GM11168 (cell line): ENCODE results near the gene SGSM1.

Experiments
- in situ Hi-C: fragments of 300-500 bp; cut with MboI; formaldehyde crosslinking; loops from one replicate; pipeline ENCODE4 v1.12.0; 2022; ENCODE audit warnings: low sequenced_read_pairs; ENCODE audit not compliant: unreplicated experiment

The SGSM1 gene

DNA sequence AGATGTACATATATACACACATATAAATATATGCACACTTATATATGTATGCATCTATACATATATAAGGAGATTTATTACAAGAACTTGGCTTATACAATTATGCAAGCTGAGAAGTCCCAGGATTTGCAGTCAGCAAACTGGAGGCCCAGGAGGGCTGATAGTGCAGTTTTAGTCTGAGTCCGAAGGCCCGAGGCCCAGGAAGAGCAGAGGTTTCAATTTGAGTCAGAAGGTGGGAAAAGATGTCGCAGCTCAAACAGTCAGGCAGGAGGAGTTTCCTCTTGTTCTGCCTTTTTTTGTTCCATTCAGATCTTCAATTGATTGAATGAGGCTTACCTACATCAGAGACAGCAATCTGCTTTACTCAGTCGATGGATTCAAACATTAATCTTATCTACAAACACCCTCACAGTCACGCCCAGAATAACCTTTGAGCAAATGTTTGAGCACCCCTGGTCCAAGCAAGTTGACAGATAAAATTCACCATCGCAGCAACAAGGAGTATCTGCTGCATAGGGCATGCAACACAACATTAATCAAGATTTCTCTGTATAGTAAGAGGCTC, 4.0 kb upstream of the SGSM1 start:
- in situ Hi-C loops, result no loop called here

DNA sequence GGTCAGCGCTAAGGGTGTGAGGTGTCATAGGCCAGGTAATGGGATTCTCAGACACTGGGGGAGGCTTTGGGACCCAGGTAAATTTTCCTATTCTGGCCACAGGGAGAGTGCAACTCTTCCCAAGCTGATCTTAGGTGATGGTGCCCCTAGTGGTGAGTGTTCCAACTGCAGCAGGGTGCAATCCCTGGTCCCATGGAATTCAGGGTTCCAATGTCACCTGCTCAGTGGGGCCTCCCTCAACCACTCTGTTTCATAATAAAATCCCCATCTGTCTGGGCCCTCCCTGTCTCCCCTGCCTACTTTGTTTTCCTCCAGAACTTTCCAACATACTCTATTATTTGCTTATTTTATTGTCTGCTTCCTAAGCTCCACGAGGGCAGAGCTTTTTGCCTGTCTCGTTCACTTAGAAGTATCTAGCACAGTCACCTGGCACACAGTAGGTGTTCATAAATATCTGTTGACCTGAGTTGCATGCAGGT, 2.9 kb upstream of the SGSM1 start:
- in situ Hi-C loops, result no loop called here

DNA sequence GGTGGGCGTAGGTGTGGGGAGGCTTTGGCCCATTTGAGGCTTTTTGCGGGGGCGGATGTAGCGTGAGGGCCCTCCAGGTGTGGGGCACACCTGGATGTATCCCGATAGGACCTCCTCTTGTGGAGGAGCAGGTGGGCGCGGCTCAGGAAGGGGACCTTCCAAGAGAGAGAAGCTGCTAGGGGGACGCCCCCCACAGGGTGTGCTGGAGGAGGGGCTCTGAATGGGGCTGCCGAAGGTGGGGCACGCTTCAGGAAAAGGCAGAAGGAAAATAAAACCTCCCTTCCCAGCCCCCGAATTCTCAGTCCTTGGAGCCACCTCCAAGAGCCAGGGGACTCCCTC, 621 bp downstream of the SGSM1 start:
- in situ Hi-C loops, result no loop called here

DNA sequence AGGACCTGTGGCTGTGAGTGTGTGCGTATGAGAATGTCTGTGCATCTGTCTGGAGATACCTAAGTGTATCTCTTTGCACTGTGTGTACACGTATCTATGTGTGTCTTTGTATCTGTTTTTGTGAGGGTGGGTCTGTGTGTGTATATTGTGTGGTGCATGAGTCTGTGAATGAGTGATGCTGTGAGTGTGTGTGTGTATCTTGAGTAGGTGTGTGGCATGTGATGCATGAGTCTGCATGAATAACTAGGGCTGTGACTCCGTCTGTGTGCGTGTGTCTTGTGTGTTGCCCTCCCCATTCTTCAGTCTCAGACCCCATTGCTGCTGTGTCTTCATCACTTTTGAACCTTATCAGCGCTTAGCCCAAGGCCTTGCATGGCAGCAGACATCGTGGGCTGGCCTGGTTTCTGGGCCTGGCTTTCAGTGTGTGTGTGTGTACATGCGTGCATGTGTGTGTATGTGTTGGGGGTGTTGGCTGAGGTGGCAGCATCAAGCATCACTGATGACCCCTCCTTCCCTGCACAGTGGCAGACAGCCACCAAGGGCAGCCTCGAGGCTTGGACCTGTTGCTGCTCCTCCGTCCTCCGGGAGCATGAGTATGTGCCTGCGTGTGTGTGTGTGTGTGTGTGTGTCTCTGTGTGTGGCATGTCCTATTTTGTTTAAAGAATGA, 1.4 kb downstream of the SGSM1 start:
- in situ Hi-C loops, result no loop called here

DNA sequence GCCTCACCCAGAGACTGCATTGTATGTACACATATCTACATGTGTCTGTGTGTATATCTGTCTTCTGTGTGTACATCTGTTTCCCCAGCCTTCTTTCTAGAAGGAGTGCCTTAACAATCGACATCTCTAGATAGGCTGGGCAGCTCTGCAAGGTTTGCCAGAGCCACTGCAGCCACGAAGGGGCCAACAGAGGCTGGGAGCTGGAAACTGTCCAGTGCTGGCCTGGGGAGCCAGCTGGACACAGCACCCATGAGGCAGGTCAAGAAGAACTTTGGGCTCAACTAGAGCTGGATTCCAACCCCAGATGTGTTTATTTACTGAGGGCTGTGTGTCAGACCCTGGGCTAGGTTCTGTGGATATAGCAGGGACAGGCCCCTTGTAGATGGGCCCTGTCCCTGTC, 3.3 kb downstream of the SGSM1 start:
- in situ Hi-C loops, result no loop called here

DNA sequence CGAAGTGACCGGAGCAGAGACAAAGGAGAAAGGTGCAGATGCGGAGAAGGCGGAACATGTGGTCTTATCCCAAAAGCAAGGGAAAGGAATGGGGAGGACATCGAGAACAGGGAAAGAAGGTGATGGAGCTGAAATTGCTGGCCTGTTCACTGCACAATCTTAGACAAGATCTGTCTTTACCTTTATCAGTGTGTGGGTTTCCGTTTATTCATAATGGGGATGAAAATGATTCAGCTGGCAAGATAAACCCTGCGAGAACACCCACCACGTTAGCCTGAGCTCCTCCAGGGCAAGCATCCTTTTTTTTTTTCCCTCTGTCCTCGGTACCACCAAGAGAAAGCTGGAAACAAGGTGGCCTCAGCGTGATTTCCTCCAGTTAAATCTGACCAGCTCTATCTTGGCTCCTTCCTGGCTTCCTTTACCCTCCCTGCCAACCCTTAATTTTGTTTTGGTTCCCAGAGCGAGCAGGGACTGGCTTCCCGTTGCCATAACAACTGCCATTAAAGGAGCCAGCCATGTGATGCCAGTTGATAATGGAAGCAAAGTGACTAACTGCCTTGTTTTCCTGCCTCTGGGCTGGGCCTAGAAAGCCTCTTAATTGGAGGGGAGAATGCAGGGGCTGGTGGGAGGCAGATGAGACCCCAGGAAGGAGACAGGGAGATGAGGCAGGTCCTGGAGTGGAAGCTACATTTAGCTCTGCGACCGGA, 4.2 kb downstream of the SGSM1 start:
- in situ Hi-C loops, result no loop called here

DNA sequence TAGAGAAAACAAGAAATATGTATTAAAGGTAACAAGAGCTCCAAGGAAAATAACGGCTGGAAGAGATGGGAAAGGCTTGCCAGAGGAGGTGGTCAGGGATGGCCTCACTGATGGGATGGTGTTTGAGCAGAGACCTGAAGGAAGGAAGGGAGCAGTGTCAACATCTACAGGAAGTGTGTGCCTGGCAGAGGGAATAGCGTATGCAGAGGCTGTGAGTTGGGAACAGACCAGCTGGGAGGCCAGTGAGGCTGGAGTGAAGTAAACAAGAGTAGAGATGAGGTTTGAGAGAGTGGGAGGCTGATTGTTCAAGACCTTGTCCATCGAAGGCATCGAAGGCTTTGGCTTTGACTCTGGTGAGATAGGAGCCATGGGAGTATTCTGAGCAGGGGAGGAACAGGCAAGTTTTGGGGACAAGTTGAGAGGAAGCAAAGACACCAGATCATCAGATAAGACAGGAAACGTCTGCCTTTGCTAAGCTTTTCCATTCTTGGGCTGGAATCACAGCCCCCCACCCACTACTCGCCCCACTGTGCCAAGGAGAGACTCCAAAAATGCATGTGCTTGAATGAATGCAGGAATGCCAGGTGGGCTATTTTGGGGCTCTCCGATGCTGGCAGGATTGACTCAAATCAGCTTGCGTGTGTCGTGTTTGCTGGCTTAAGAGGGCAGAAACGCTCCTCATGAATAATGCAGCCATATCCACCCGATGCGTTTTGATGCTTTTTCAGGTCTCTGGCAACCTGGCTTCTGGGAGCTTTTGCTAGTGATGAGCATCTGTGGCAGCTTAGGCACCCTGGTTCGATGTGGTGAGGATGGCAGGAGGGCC, 7.2 kb downstream of the SGSM1 start:
- in situ Hi-C loops, result no loop called here

DNA sequence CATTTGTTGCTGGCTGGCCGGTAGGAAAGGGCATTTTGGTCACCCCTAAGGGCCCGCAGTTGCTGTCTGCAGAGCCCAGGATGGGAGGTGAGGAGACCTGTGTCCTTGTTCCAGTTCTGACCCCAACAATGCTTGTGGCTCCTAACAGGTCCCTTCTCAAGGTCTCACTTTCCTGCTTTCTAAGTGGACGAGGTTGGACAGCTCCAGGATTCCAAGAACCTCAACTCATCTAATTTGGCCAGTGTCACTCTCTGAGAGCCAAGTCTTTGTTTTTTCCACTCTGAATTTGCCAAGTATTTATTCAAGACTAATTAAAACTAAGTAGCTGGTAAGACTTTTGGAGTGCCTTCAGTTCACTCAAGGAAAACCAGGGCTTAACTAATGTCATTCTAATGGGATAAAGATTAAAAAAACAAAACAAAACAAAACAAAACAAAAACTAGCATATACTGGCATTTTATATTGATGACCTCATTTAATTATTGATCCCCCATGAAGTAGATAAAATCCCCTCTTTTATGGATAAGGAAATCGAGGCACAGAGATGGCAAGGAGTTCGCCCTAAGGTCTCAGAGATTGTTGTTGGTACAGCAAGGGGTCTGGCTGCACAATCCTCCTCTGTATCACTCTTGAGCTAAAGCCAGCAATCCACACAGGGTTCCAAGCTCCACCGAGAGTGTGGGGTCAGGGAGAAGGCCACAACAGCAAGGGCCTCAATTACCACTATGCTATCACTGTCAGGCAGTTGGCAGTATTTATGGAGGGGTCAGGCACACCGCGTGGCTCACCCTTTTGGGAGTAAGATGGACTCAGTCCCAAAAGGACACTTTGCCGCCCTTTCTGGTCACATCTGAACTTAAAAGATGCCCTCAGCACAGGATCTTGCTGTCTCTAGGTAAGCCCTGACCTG, 8.1 kb downstream of the SGSM1 start:
- in situ Hi-C loops, result no loop called here

DNA sequence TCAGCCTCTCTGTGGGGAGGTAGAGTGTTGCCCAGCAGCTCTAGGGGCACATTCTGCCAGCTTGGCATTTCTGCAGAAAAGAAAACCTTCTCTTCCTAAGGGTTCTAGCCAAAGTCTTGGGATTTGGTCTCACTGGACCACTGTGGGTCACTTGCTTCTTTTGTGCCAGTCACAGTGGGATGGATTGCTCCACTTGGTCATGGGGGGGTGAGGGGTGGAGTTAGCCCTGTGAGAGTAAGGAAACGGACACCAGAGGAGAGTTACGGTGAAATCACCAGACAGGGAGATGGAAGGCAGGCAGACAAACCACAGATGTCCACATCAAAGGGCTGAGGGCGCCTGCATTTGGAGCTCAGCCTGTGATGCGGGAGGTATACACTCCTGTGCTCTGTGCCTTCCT, 10.8 kb downstream of the SGSM1 start:
- in situ Hi-C loops, result no loop called here

DNA sequence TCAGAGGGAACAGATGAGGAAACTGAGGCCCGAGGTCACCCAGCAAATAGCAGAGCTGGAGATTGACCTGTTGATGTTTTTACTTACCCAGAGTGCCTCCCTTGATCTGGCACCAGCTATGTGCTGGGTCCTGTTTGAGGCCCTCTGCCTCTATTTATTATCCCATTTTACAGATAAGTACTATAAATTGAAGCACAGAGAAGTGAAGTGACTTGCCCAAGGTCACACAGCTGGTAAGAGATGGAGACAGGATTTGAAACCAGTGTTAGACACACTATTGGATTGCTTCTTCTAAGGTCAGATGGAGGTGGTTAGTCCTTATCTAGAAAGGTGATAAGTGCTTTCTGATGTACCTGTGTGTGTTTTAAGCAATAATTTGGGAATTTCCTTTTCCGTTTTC, 13.5 kb downstream of the SGSM1 start:
- in situ Hi-C loops, result no loop called here

DNA sequence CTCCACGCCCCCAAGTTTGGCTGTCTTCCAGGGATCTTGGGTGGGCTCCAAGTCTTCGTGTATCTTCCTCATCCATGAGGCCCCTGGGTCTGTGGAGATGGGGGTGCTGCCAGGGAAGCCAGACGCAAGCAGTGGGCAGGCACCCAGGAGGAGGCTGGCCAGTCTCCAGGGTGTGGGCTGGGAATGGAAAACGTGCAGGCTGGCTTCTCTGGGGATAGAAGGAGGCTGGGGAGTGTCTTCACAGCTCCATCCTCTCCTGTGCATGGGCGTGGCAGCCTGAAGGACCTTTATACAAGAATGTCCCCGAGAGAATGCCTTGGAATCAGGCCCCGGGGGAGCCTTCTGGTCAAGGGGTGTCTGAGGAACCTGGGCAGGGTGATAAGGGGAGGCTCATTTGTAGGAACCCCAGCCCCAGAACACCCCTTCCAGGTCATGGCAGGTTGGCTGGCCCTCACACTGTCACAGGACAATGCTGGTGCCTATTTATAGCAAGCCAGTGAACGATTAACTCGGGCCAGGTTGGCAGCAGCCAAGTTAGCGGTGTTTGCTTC, 14.0 kb downstream of the SGSM1 start:
- in situ Hi-C loops, result no loop called here

DNA sequence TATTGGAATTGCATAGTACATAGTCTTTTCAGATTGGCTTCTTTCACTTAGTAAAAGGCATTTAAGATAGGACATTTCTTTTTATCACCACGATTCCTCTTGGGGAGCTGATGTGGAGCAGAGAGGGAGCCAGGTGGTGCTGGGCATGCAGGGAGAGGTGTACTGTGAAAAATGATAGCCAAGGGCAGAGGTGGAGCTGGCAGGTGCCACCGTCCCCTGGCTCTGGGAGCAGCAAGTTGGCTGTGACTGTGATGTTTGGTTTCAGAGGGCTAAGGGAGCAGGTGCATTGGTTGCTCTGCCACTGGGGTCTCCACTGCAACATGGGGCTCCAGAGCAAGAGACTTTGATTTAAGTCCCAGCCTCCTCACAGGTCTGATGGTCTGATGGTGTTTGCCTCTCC, 16.5 kb downstream of the SGSM1 start:
- in situ Hi-C loops, result no loop called here

DNA sequence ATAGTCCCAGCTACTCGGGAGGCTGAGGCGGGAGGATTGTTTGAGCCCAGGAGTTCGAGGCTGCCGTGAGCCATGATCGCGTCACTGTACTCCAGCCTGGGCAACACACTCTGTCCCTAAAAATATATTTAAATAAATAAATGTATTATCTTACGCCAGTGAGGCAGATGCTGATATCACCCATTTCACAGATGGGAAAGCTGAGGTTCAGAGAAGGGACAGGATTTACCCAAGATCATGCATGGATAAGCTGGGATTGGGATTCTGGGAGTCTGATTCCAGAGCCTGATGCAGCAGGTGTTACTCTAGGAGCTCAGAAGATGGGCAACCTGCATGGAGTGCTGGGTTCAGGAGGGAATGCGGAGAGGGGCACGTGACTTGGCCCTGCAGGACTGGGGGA, 17.8 kb downstream of the SGSM1 start:
- in situ Hi-C loops, result no loop called here

DNA sequence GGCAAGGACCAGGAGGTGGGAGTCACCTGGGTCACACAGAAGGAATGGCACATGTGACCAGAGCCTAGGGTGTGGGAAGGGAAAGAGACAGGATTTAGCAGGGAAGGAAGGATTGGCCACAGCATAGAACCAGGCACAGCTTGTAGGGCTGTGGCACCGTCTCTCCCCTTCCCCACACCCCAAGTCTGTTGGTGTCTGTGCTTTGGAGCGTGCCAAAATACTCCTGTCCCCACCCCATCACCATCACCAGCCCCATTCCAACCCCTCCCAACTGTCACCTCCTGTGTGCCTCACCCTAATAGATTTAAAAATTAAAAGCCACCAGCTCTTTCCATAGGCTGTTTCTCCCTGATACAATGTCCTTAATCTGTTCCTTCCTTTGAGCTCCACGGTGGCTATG, 18.2 kb downstream of the SGSM1 start:
- in situ Hi-C loops, result no loop called here

DNA sequence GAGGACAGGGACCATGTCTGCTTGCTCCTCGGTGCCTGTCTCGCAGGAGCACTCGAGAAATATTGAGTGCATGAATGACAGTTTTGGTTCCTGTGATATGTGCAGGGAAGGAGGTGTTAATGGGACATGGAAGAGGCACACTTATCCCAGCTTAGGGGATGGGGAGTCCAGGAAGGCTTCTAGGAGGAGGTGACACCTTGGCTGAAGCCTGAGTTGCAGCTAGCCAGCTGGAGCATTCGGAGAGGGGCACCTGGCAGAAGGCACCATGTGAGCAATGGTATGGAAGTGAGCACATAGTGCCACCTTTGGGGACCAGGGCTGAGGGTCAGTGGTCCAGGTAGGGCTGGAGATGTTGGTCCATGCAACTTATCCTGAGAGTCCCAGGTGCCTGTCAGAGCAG, 18.9 kb downstream of the SGSM1 start:
- in situ Hi-C loops, result no loop called here

DNA sequence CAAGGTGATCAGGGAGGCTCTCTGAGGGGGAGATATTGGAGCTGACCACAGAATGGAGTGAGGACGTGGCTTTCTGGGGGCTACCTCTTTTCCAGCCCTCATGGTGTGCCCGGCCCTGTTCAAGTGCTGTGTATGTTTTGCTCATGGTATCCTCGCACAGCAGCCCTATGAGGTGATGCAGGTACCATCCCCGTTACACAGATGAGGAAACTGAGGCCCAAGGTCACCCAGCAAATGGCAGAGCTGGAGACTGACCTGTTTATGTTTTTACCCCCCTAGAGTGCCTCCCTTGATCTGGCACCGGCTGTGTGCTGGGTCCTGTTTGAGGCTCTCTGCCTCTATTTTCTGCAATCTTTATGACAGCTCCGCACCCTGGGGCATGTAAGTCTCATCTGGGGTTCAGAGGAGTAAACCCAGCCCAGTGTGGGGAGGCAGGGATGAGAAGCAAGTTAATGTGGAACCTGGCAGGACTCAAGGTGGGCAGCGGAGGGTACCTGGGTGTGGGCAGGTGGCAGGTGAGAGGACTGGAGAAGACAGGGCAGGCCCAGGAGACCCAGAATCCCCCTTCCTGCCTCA, 20.8 kb downstream of the SGSM1 start:
- in situ Hi-C loops, result no loop called here

DNA sequence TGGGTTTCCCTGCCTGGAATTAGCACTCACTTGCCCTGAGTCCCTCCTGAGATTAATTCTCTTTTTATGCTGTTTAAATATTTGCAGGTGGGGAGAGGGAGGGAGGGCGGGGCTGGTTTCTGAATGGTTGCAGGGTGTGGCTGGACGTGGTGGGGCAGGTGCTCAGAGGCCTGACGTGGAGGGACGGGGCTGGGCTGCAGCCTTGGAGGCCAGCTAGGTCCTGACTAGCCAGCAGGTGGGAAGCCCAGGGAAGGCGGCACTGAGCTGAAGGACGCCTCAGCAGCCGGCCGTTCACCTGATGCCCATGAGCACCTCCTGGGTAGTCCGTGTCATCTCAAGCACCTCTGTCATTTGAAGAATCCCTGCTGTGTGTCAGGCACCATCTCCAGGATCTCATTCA, 21.3 kb downstream of the SGSM1 start:
- in situ Hi-C loops, result no loop called here

DNA sequence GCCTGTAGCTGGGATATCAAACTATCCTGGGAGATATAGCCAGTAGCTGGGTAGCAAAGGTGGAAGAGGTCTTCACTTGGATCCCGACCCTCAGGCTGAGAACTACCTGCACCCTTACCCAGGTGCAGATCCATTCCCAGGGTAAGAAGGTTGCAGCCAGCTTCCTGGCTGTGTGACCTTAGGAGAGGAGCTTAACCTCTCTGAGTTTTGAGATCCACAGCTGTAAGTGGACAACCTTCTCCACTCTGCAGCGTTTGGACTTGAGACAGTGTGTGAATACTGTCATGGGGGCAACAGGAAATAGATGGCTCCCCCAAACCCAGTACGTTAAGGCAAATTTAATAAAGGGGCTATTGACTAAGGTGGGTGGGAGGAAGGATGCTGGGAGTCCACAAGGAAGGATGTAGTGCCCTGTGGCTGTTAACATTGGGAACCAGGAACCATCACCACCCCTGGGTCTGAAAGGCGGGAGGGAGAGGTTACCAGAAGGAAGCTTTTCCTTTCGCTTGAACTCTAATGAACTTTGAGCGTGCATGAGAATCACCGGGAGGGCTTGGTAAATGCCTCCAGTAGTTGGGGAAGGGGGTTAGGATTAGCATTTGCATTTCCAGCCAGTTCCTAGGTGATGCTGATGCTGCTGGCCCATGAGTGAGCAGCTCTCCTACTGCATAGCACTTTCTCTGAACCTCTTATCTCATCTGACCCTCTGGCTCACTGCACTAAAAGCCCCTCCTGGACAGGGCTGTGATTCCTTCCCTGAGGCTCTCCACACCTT, 24.4 kb downstream of the SGSM1 start:
- in situ Hi-C loops, result no loop called here

DNA sequence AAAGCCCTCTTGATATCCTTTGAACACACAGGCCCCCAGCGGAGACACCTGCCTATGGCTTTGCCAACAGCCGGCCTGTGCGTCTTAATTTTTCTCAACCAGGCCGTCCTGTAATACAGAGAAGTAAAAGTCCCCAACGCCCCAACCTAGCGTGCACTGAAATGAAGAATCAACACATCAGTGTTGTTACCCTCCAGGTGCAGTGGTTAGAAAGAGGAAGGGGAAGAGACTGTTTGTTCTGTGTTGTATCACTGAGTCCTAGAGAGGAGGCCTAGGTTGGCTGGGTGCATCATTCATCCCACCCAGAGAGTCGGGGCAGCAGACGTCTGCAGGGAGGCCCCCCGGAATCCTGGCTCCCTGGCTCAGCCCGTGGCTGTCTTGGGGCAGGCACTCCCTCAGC, 25.7 kb downstream of the SGSM1 start:
- in situ Hi-C loops, result no loop called here
